ENCODE measurements around the gene CD48.
A peak's percentile ranks its signal among the peaks of the same experiment; 100 is the strongest.
"Not testable (repeated sequence)": the region's sequence is repeated elsewhere in the genome, so short reads cannot be mapped to it uniquely, and the experiment has no call there.

CD48 gene

GRCh38 chr1:160652065-160652641 lies 59.5 kb downstream of the CD48 start:
- Mint-ChIP-seq H3K27ac (peak overlapping the region; percentile 83), H3K36me3 (ENCODE audit: low read depth) (peaks cover 17% of the 10 kb centered on the region), H3K4me1 (peaks cover 80% of the 10 kb centered on the region)
- H3K9me3 Mint-ChIP-seq, H3K4me3 Mint-ChIP-seq, H3K27me3 Mint-ChIP-seq, DNase-seq, ATAC-seq: not testable (repeated sequence)

GRCh38 chr1:160651433-160652064 lies 60.1 kb downstream of the CD48 start:
- Mint-ChIP-seq H3K27me3 (no peaks in the 10 kb centered on the region), H3K36me3 (ENCODE audit: low read depth) (peaks cover 17% of the 10 kb centered on the region), H3K4me1 (peaks cover 74% of the 10 kb centered on the region), H3K27ac (peak overlapping the region; percentile 83), H3K4me3 (no peak overlapping the region), H3K9me3 (no peaks in the 10 kb centered on the region)
- DNase-seq: no peak
- ATAC-seq: no peak

DNA sequence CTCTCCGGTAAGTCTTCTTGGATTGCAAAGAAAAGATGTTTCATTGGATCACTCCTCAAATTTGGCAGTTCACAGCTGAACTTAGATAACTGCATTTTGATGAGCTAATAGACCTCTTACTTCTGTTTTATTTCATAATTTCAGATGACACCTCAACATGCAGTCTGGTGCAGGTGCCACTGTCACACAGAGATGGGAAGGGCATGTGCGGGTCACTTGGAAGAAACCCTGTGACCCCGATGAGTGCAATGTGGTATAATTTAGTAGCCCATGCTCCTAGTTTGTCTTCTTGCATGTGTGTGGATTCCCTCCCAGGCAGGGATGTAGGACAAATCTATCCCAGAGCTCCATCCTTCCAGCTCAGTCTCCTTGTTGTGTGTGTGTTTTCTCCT lies 64.3 kb downstream of the CD48 start:
- Mint-ChIP-seq H3K9me3 (no peaks in the 10 kb centered on the region), H3K4me1 (peaks cover 65% of the 10 kb centered on the region), H3K4me3 (peak overlapping the region; percentile 100), H3K27me3 (no peaks in the 10 kb centered on the region), H3K27ac (peak overlapping the region; percentile 95), H3K36me3 (ENCODE audit: low read depth) (peaks cover 56% of the 10 kb centered on the region)
- peak; percentile 31 for ATAC-seq
- no peak for DNase-seq

GRCh38 chr1:160646711-160647328 lies 64.8 kb downstream of the CD48 start, which contains the start of gene SLAMF1:
SLAMF1 (minus strand) TSS chr1:160647044; CDS start chr1:160646945, 99 bp downstream.
- Mint-ChIP-seq H3K36me3 (ENCODE audit: low read depth) (peaks cover 59% of the 10 kb centered on the region), H3K27ac (peak within 1 kb of the TSS; percentile 95), H3K4me1 (peaks cover 65% of the 10 kb centered on the region), H3K27me3 (no peaks in the 10 kb centered on the region), H3K4me3 (peak within 1 kb of the TSS; percentile 100), H3K9me3 (no peaks in the 10 kb centered on the region)
- ATAC-seq (peak; percentile 84), DNase-seq (peak; percentile 58)

GRCh38 chr1:160646180-160646579 lies 65.4 kb downstream of the CD48 start:
- DNase-seq (no peak), ATAC-seq (no peak)
- Mint-ChIP-seq H3K9me3 (no peaks in the 10 kb centered on the region), H3K4me1 (peaks cover 65% of the 10 kb centered on the region), H3K36me3 (ENCODE audit: low read depth) (peaks cover 58% of the 10 kb centered on the region), H3K27me3 (no peaks in the 10 kb centered on the region), H3K4me3 (peak overlapping the region; percentile 100), H3K27ac (peak overlapping the region; percentile 95)

DNA sequence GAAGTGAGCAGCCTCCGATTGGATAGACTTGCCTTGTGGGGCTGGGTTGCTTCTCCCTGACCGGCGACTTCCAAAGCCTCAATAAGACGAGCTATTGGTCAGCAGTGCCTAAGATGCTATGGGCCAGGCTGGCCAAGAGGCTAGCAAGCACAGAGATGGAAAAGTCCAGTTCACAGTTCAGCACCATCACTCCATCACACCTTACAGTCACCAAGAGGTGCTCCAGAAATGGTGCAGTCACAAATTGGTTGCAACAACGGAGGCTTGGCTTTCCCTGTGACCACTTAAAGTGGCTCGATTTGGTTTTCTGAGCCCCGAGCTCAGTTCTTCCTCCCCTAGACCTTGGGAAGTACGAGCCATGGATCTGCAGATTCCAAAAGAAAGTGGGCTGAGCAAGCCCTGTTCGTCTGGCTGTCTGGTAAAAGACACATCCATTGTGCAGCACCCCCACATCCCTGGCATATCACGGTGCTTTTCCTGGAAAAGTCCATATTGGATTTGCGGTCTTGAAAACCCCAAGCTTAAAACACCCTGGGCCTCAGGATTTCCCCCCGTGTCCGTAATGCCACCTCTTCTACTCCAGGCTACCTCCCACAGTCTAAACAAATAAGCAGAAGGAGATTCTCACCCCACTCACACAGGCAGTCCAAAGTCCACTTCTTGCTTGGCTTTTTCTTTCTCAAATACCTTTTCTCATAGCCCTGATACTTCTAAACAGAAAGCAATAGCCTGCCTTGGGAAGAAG lies 66.1 kb downstream of the CD48 start:
- no peak for DNase-seq
- no peaks in the 10 kb centered on the region for H3K9me3 Mint-ChIP-seq
- H3K36me3 Mint-ChIP-seq (ENCODE audit: low read depth): peaks cover 58% of the 10 kb centered on the region
- peaks cover 65% of the 10 kb centered on the region for H3K4me1 Mint-ChIP-seq
- ATAC-seq: no peak
- peak overlapping the region; percentile 95 for H3K27ac Mint-ChIP-seq
- peak overlapping the region; percentile 100 for H3K4me3 Mint-ChIP-seq
- H3K27me3 Mint-ChIP-seq: no peaks in the 10 kb centered on the region

GRCh38 chr1:160644399-160644798 lies 67.2 kb downstream of the CD48 start:
- Mint-ChIP-seq H3K36me3 (ENCODE audit: low read depth) (peaks cover 59% of the 10 kb centered on the region), H3K9me3 (no peaks in the 10 kb centered on the region), H3K27me3 (no peaks in the 10 kb centered on the region), H3K27ac (peak overlapping the region; percentile 95), H3K4me3 (peak overlapping the region; percentile 100), H3K4me1 (peaks cover 67% of the 10 kb centered on the region)
- ATAC-seq (no peak), DNase-seq (no peak)

- H3K36me3 Mint-ChIP-seq (ENCODE audit: low read depth): peaks cover 67% of the 10 kb centered on the region
- no peaks in the 10 kb centered on the region for H3K27me3 Mint-ChIP-seq
- DNase-seq (no peak), ATAC-seq (no peak)
- peaks cover 70% of the 10 kb centered on the region for H3K4me1 Mint-ChIP-seq
- peak overlapping the region; percentile 95 for H3K27ac Mint-ChIP-seq
- peak overlapping the region; percentile 100 for H3K4me3 Mint-ChIP-seq
- H3K9me3 Mint-ChIP-seq: no peaks in the 10 kb centered on the region
Observed at GRCh38 chr1:160643138-160643537, 68.5 kb downstream of the CD48 start.

DNA sequence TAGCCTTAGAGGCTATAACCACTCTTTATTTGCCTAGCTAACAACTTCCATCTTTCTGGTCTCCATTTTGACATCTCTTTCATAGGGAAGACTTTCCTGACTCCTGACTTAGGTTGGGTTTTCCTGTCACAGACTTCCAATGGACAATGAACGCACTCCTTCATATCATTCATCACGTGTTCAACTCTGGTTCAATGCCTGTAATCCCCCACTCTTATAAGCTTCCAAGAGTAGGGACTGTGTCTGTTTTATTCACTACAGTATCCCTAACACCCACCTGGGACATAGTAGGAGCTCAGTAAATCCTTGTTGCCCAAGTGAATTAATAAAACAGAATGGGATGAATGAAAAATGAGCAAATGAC lies 69.4 kb downstream of the CD48 start:
- ATAC-seq (no peak), DNase-seq (no peak)
- no peaks in the 10 kb centered on the region for H3K27me3 Mint-ChIP-seq
- no peaks in the 10 kb centered on the region for H3K9me3 Mint-ChIP-seq
- H3K27ac Mint-ChIP-seq: peak overlapping the region; percentile 95
- peaks cover 76% of the 10 kb centered on the region for H3K36me3 Mint-ChIP-seq (ENCODE audit: low read depth)
- H3K4me1 Mint-ChIP-seq: peaks cover 72% of the 10 kb centered on the region
- H3K4me3 Mint-ChIP-seq: peak overlapping the region; percentile 100

- H3K9me3 Mint-ChIP-seq: no peaks in the 10 kb centered on the region
- H3K27me3 Mint-ChIP-seq: no peaks in the 10 kb centered on the region
- peak overlapping the region; percentile 100 for H3K4me3 Mint-ChIP-seq
- H3K4me1 Mint-ChIP-seq: peaks cover 77% of the 10 kb centered on the region
- peak; percentile 43 for DNase-seq
- H3K27ac Mint-ChIP-seq: peak overlapping the region; percentile 95
- peak; percentile 65 for ATAC-seq
- H3K36me3 Mint-ChIP-seq (ENCODE audit: low read depth): peaks cover 82% of the 10 kb centered on the region
Observed at GRCh38 chr1:160641323-160642280, 70.0 kb downstream of the CD48 start.

DNA sequence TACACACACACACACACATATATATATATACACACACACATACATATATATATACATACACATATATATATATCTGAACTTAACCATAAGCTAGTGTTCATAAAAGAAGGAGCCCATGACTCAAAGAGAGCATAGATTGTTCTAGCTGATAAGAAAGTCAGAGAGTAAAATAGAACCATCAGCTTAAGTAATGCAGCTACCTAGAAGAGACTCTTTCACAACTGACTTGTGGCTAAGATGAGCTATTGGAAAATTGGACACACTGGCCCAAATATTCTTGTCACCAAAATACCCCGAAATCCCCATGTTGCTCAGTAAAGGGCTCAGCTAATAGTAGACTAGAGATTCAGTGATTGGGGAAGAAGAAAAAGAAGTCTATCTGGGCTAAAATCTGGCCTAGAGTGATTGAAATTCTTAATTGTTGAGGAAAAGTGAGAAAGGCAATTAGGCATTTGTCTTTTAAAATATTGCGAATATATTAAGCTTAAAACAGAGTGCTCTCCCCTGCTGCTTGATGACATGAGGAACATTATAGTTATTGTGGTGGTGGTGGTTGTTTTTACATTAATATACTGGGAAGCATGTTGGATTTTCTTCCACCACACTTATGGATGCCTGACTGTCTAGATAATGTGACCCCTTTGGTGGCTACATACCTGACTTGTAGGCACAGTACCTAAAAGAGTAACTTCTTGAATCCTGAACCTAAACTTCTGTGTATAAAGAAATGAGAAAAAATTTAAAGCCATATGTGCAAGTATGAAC lies 71.1 kb downstream of the CD48 start:
- peak overlapping the region; percentile 95 for H3K27ac Mint-ChIP-seq

GRCh38 chr1:160639652-160640051 lies 72.0 kb downstream of the CD48 start:
- no peaks in the 10 kb centered on the region for H3K27me3 Mint-ChIP-seq
- H3K4me1 Mint-ChIP-seq: peaks cover 89% of the 10 kb centered on the region
- peaks cover 85% of the 10 kb centered on the region for H3K36me3 Mint-ChIP-seq (ENCODE audit: low read depth)
- no peaks in the 10 kb centered on the region for H3K9me3 Mint-ChIP-seq
- peak overlapping the region; percentile 77 for H3K4me3 Mint-ChIP-seq
- H3K27ac Mint-ChIP-seq: peak overlapping the region; percentile 95
- ATAC-seq (no peak), DNase-seq (peak; percentile 44)

More for the DNA sequence above, 71.1 kb downstream of the CD48 start:
- Mint-ChIP-seq H3K4me3 (peak overlapping the region; percentile 100), H3K27me3 (no peaks in the 10 kb centered on the region), H3K36me3 (ENCODE audit: low read depth) (peaks cover 85% of the 10 kb centered on the region), H3K4me1 (peaks cover 82% of the 10 kb centered on the region), H3K9me3 (no peaks in the 10 kb centered on the region)
- ATAC-seq (peak; percentile 76), DNase-seq (no peak)

GRCh38 chr1:160638926-160639325 lies 72.7 kb downstream of the CD48 start:
- Mint-ChIP-seq H3K9me3 (no peaks in the 10 kb centered on the region), H3K27me3 (no peaks in the 10 kb centered on the region), H3K27ac (peak overlapping the region; percentile 95), H3K36me3 (ENCODE audit: low read depth) (peaks cover 85% of the 10 kb centered on the region), H3K4me1 (peaks cover 96% of the 10 kb centered on the region), H3K4me3 (peak overlapping the region; percentile 77)
- ATAC-seq (no peak), DNase-seq (no peak)
